NCI-H1436 treated with DMSO at 0.1 percent for 48 hours (cell line): ENCODE measurements around the gene ST6GALNAC3.
"Not testable (repeated sequence)": the region's sequence is repeated elsewhere in the genome, so short reads cannot be mapped to it uniquely, and the experiment has no call there.

Experiments used
- DNase-seq: peaks from one replicate; lab custom pipeline; 2025; lab: John Stamatoyannopoulos, UW

ST6GALNAC3 gene

DNA sequence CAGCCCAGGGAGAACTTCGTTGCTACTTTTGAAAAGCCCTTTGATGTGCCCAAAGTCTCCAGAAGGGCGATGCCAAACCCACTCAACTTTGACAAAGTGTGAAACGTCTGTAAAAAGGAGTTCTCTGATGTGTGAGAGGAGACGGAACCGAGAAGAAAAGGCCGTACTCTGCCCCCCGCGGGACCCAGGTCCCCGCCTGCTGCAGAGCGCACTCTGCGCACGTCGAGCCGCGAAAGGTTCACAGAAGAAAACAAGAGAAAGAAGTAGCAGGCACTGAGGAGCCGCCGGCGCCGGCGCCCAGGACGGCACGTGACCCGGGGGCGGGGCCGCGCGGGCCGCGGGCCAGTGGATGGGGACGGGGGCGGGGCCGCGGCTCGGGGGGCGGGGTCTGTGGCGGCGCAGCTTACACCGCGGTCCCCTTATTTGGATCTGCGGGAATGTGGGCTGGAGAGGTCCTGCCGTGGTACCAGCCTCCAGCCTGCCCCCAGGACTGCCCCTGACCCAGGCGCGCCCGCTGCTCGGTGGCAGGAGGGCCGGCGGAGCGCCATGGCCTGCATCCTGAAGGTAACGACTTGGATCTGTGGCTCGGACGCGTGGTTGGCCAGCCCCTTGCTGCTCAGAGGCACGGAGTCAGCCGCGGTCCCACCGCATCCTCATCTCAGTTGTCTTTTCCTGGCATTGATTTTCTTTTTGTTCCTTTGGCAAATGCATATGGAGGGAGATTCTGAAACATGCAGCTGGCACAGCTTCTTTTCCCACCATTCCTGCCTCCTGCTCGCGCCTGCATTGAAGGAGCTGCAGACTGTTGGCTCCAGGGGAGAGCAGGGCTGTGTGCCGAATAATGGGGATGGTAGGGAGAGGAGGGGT is at the start of gene ST6GALNAC3:
ST6GALNAC3 (plus strand) TSS at position 426 of the 867 bp plus-strand sequence.
- DNase-seq: no peak

DNA sequence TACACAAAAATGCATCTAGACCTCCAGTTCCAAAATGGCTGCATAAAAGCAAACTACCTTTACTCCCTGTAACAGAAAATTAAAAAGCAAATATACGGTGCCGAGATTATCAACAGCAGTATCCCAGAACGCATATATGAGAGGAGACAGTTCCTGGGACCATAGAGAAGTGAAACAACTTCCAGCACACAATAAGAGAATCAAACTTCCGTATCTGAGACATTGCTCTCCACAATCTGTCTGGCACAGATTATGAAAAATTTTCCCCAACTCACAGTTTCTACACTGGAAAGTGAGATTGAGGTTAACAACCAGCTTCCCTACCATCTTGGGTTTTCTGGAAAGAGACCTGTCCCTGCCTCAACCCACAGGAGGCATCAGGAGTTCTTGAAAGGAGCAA is 47.2 kb upstream of the ST6GALNAC3 start:
- no peak for DNase-seq

DNA sequence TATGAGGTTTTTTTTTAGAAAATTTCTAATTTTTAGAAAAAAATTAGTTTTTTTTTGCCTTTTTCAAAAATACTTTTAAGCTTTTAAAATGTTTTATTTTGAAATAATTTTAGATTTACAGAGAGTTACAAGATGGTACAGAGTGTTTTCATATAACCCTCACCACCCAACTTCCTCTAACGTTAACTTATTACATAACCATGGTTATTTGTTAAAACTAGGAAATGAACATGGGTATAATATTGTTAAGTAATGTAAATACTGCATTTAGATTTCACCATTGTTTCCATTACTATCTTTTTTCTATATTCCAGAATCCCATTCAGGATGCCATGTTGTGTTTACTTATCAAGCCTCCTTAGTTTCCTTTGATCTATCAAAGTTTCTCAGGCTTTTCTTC is 45.2 kb upstream of the ST6GALNAC3 start:
- DNase-seq: no peak

DNA sequence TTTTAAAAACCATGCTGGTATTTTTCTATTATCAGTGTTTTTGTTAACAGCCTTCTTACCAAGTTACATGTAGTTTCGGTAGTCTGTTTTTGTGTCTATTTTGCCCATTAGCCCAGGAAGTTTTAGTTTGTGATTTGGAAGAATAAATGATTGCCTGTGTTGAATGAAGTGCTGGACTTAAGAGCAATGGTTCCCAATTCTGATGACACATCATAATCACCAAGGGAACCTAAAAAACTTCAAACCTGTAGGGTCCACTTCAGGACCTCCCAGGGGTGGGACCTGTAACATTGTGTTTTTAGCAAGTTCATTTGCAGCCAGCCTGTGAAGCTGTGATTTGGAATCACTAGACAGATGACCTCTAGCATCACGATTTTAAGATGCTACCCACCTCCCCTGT is 43.0 kb upstream of the ST6GALNAC3 start:
- no peak for DNase-seq

DNA sequence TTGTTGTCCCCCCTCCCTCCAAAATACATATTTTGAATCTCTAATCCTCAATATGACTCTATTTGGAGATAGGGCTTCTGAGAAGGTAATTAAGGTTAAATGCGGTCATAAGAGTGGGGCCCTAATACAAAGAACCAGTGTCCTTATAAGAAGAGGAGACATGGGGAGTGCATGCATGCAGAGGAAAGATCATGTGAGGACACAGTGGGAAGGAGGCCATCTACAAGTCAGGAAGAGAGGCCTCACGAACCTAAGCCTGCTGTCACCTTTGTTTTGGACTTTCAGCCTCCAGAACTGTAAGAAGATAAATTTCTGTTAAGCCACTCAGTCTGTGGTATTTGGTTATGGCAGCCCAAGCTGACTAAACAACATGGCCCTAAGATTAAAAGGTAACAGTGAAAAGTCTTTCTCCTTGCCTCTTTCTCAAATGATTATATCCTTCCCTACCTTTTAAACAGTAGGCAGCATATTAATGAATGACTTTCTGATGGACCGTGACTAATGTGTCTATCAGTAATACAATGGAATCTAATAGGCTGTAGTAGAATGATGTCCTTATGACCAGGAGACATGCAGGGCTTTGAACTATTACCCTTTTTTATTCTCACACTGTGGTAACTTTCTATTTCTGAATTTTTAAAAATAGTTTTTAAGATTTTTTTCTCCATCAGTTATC is 40.6 kb upstream of the ST6GALNAC3 start:
- DNase-seq: no peak

DNA sequence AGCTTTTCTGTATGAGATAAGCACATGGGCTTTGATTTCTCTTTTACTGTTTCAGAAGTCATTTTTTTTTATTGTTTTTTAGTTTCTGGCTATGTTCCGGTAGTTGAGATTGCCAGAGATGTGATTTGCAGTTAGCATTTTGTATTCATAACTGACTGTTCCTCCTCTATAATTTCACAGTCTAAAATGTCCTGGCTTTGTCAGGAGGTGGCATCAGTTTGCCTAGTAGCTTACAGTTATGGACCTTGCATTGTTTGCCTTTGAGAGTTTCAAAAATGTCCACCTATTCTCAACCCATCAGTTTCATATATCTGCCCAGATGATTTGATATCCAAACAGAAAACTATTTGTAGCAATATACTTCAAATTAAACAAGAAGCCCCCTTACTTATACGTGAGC is 39.5 kb upstream of the ST6GALNAC3 start:
- peak; percentile 2 for DNase-seq

DNA sequence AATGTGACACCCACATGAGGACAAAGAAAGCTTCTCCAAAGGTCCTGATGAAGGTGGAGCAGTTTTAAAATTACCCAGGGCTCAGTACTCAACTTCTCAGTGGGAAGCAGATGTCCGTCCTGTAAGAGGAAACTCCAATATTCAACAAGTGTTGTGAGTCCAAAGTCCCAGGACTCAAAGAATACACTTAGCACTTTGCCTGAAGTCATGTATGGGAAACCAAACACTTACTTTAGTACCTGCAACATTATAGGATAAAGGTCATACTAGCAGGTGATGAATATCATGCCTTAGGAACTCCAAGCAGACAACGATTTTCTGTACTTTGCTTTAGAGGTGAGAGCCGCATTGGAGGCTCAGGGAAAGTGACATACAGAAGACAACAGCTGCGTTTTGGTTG is 37.2 kb upstream of the ST6GALNAC3 start:
- DNase-seq: no peak

DNA sequence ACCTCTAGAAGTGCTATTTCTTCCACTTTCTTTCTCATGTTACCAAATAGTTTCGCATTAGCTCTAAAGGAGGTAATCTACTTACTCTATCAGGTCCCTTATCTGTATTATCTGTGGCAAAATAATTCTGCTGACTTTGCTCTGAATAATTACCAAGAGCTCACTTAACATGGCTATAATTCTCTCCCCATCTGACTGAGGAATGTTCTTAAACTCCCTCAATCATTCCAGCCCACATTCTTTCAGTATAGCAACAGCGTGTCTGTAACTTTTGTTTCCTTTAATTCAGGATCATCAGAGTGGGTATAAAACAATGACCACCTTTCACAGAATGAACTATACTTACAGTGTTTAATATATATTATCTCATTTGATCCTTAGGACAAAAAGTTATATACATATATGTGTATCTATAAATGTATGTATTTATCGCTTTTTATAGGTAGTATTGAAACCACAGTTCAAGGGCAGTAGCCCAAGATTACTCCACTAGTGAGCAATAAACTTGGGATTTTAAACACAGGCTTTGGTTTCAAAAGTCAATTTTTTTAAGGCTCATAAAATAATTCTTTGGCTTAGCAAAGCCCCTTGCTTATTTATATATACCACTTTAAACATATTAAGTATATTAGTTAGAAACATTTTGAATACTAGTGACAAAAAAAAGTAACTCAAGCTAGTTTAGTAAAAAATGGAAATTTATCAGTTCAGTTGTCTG is 36.1 kb upstream of the ST6GALNAC3 start:
- DNase-seq: no peak

DNA sequence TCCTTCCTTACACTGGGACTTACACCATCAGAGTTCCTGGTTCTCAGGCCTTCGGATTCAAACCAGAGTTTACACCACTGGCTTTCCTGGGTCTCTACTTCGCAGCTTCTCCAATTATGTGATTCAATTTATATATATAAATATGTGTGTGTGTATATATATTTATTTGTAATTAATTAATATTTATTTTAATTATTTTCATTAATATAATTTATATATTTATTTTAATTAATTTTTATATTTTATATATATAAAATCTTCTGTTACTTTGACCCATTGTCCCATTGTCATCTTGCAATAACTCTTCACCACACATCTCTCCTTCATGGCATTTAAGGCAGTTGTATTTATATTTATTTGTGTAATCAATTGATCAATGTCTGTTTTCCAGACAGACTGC is 28.4 kb upstream of the ST6GALNAC3 start:
- no peak for DNase-seq

DNA sequence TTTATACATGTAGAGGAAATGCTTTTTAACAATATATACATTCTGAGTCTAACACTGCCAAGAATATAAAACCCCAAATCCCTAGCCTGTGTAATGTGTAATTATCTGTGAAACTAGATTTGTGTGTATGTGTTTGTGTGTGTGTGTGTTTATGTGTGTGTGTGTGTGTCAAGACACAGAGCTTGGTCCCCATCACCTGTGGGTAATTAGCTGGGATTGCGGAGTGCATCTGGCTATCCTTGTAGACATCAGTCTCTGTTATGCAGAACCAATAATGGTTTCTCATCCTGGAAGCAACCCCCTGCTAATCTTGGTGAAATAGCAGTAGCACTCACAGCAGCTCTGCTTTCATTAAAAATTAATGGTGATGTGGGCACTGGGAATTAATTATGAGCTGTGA is 26.3 kb upstream of the ST6GALNAC3 start:
- no peak for DNase-seq

DNA sequence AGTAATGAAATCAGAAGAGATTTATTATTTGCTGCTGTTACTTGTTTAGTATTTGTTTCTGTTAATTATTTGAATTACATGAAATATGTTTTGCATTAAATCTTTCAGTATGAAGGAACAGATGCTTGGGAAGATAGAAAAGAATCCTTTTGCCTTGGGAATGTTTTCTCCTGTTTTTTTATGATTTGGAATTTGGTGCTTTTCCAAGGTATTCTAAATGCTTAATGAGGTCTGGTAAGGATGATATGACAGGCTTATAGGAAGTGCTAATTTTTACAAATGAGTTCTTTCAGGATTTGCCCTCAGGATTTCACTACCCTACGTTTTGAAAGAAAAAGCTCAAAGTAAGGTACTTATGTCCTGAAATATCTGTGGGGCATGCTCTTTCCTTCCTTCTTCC is 25.6 kb upstream of the ST6GALNAC3 start:
- DNase-seq: no peak

DNA sequence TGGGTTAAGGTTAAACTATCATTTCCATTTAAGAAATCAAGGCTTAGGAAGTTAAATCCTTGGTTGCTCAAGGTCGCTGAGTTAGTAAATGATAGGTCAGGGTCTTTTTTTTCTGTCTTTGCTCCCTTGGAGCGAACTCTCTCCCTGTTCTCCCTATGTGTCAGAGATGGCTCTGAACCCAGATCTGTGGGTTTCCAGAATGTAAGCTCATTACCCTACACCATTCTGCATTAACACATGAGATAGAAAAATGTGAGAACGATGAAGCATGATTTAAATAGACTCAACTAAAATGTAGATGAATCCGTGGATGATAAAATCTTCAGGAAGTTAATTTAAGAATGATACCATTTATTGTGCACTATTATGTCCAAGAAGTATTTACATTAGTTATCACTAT is 25.0 kb upstream of the ST6GALNAC3 start:
- no peak for DNase-seq

DNA sequence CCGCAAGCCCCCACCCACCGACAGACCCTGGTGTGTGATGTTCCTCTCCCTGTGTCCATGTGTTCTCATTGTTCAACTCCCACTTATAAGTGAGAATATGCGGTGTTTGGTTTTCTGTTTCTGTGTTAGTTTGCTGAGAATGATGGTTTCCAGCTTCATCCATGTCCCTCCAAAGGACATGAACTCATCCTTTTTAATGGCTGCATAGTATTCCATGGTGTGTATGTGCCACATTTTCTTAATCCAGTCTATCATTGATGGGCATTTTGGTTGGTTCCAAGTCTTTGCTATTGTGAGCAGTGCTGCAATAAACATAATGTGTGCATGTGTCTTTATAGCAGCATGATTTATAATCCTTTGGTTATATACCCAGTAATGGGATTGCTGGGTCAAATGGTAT is 24.5 kb upstream of the ST6GALNAC3 start:
- DNase-seq: not testable (repeated sequence)

DNA sequence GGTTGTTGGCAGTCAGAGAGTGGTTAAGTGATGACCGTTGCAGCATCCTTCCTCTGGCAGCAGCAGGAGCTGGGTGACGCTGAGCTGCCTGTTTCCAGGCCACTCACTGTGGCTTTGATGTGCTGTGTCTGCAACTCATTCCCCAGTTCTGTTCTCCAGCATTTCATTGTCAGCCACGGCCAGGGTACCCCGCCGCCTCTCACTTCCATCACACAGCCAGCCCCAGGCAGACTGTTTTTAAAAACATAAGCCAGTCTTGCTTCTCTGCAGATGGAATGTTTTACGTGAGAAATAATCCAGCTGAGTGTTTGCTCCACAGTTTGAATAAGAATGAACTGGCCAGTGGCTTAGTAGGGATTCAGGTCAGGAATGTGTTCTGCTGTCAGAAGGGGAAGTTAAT is 21.5 kb upstream of the ST6GALNAC3 start:
- DNase-seq: no peak

DNA sequence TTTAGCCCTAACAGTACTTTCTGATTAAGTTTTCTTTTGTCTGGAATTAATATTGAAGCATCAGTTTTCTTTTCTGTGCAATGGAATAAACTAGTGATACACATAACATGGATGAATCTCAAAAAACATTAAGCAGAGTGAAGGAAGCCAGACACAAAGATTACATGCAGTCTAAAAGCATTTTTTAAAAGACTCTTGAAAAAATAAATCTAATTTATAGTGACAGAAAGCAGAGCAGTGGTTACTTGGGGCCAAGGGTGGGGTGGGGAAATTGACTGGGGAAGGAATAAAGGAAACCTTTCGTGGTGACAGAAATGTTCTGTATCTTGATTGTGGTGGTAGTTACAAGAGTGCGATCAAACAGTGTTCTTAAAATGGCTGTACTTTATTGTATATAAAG is 20.2 kb upstream of the ST6GALNAC3 start:
- no peak for DNase-seq

DNA sequence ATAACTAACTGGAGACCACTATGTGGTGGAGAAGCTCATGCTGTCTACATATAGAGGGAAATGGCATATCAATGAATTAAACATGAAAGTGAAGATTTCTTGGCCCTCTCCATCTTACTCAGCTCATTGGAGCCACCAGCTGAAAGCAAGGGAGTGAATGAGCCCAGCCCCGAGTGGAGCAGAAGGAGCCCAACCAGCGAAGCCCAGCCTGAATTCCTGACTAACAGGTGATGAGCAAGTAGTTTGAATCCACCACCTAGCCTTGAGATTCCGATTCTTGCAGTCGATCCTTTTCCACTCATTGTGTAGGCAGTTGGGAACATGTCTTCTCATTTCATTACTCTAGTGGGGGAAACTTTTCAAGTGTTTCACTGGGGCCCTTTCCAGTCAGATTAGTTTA is 18.6 kb upstream of the ST6GALNAC3 start:
- DNase-seq: no peak

DNA sequence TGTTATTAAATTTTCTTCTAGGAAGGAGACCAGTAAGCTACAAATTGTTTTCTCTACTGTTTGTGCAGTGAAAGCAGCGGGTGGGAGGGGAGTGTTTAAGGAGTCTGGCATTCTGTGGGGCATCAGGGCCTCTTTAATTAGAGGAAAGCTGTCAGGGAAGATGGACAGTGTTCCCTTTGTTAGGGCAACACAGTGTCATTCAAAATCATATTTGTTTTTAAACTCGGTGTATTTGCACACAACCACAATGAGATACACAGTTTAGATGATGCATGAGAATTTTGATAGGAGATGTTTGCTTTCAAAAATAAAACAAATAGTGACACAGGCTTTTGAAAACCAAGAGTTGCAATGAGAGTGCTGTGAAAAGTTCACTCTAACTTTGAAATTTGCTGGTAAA is 15.1 kb upstream of the ST6GALNAC3 start:
- DNase-seq: no peak

DNA sequence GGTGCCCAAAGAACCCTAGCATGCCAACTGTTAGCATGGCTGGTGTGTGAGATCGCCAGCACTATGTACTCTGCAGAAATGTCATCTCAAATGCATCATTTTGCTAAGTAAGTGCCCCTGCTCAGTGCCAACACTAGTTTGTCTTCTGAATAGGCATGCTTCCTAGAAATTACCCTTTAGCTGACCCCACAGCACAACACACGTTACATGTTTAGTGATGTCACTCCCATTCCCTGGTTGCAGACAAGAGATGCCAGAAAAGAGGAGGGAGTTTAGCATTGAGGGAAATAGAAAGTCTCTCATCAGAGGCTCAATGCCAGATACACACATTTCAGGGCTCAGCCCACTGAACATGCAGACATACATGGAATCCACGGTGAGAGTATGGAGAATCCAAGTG is 9.3 kb upstream of the ST6GALNAC3 start:
- DNase-seq: no peak

DNA sequence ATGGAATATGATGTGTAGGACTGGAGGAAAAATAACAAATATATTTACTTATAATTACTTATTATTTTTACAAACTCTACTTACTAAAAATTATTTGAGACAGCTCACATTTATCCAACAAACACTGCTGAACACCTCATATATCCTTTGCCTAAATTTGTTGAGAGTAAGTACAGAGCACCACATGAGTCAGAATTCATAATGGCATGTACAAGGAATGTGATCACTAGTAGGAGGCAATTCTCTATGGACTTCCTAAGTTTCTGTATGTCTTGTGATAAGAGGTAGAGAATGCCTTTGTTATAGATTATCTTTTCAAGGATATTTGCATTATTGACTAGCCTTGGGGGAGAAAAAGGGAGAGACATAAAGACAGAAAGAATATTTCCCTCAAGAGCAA is 8.2 kb upstream of the ST6GALNAC3 start:
- DNase-seq: no peak

DNA sequence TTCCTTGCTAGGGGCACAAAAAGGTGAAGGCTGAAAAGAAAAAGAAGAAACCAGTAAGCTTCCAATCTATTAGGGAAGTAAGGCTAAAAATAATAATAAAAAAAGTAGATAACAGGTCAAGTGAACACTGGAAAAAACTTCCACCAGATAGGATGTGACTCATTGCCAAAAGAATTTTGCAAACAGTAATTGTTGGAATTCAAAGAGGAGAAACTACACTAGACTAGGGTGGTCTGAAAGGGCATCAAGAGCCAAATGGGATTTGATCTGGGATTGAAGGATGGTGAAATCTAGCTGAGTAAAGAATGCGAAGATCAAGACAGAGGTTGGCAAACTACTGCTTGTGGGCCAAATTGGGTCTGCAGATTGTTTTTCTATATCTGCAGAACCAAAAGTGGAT is 6.0 kb upstream of the ST6GALNAC3 start:
- no peak for DNase-seq

DNA sequence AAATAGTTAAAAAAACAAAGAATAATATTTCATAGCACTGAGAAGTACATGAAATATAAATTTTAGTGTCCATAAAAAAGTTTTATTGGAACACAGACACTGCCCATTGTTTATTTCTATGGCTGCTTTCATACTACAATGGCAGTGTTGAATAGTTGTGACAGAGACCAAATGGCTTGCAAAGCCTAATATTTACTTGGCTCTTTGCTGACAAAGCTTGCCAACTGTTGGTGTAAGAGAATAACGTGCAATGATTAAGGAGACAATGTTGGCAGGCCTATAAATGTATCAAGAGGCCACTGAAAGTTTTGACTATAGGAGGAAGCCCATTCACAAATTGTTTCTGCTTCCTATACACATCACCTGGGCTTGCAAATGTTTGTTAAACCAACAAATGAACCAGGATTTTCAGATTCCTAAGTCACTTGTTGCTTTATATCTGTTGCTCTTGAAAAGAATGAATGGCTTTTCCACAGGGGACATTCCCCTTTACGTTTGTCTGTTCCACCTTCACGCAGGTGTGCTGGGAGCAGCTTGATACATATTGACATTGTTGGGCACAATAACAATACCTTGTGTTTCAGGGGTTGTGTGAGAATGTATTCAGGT is 5.5 kb upstream of the ST6GALNAC3 start:
- no peak for DNase-seq

DNA sequence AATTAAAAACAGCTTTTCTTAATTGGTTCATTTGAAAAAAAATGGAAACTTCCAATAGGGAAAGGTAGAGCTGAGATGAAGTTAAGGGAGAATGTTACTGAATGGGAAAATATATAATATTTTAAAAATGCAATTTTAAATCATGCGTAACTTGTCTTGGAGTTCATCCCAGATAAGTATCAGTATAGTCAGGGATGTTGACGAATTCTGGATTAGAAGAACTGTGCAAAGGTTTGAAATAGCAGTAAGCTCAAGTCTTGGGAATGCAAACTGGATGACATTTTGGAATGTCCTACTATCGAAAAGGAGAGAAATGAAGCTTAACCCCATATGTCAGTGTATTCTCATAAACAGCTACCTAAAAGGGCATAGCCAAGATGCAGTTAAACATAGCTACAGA is 4.0 kb upstream of the ST6GALNAC3 start:
- DNase-seq: no peak

DNA sequence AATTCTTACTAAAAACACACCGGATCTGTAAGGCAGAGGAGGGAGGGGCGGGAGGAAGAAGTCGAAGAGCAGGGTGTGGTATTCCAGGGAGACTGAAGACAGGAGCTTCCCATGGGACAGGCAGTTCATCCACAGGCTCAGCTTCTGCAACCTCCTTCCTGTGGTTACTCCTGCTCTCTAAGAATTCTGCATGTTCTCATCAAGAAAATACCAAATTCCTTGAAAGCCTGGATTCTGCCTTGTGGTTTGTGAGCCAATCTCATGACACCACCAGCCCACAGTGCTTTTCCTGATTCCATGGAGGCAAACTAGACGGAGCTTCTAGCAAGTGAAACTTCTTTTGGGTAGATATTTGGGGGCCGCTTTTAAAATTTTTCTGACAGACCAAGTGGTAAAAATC is 1.1 kb upstream of the ST6GALNAC3 start:
- no peak for DNase-seq
